GM23248 (cell line): ENCODE measurements around the gene HSPA12A. TPM values are rescaled to one million over a fixed set of nuclear protein-coding genes. Genes with fewer than 3 reads are reported as not detected.

Experiments used
- DNase-seq: peaks from one replicate; pipeline ENCODE4 v3.0.0-alpha.2; 2015
- H2AFZ ChIP-seq: fragments of 200-600 bp; sonication (generic); 2 replicates; pipeline ENCODE4 v1.6.1; 2016; ENCODE audit warnings: antibody characterized with exemption
- H3F3A ChIP-seq: fragments of 200-600 bp; sonication (generic); 2 replicates; pipeline ENCODE4 v1.6.1; 2016; ENCODE audit warnings: mild to moderate bottlenecking, antibody characterized with exemption, mixed run types; ENCODE audit not compliant: insufficient read depth
- H3K27ac ChIP-seq: fragments of 200-600 bp; sonication (generic); 2 replicates; pipeline ENCODE4 v1.5.1; 2016; ENCODE audit warnings: mild to moderate bottlenecking
- H3K27me3 ChIP-seq: fragments of 200-600 bp; sonication (generic); replicated peaks from 2 replicates; pipeline ENCODE4 v1.6.1; 2016; ENCODE audit warnings: mild to moderate bottlenecking; ENCODE audit not compliant: insufficient read depth
- H3K36me3 ChIP-seq: fragments of 200-600 bp; sonication (generic); 2 replicates; pipeline ENCODE4 v1.6.1; 2016; ENCODE audit warnings: low read depth, mild to moderate bottlenecking
- H3K4me1 ChIP-seq: fragments of 200-600 bp; sonication (generic); 2 replicates; pipeline ENCODE4 v1.6.1; 2016; ENCODE audit warnings: mild to moderate bottlenecking; ENCODE audit not compliant: insufficient read depth
- H3K4me2 ChIP-seq: fragments of 200-600 bp; sonication (generic); one replicate; pipeline ENCODE4 v1.6.1; 2016; ENCODE audit warnings: mild to moderate bottlenecking; ENCODE audit not compliant: unreplicated experiment
- H3K4me3 ChIP-seq: fragments of 200-600 bp; sonication (generic); 2 replicates; pipeline ENCODE4 v1.5.1; 2016; ENCODE audit warnings: mild to moderate bottlenecking
- H3K79me2 ChIP-seq: fragments of 200-600 bp; sonication (generic); 2 replicates; pipeline ENCODE4 v1.6.1; 2016; ENCODE audit warnings: mild to moderate bottlenecking; ENCODE audit not compliant: insufficient read depth
- H3K9ac ChIP-seq: fragments of 200-600 bp; sonication (generic); 2 replicates; pipeline ENCODE4 v1.6.1; 2016; ENCODE audit warnings: mild to moderate bottlenecking
- H3K9me2 ChIP-seq: fragments of 200-600 bp; sonication (generic); 2 replicates; pipeline ENCODE4 v1.6.1; 2016; ENCODE audit warnings: mixed run types, mild to moderate bottlenecking, moderate library complexity; ENCODE audit not compliant: insufficient read depth
- H3K9me3 ChIP-seq: fragments of 200-600 bp; sonication (generic); one replicate; pipeline ENCODE4 v1.6.1; 2017; ENCODE audit warnings: low read depth
- H4K20me1 ChIP-seq: fragments of 200-600 bp; sonication (generic); 2 replicates; pipeline ENCODE4 v1.6.0; 2016; ENCODE audit not compliant: insufficient read depth
- EZH2 ChIP-seq: fragments of 200-600 bp; sonication (generic); IDR thresholded peaks from 2 replicates; pipeline ENCODE4 v1.6.1; 2018; ENCODE audit warnings: antibody characterized with exemption, mild to moderate bottlenecking; ENCODE audit not compliant: insufficient read depth, poor library complexity, severe bottlenecking
- EZH2phosphoT487 ChIP-seq: fragments of 200-600 bp; sonication (generic); IDR thresholded peaks from 2 replicates; pipeline ENCODE4 v1.6.1; 2018; ENCODE audit warnings: antibody characterized with exemption, moderate library complexity, mild to moderate bottlenecking, low read depth; ENCODE audit not compliant: insufficient read depth
- WGBS, 2 experiments: methylation state at CpG; one replicate each; pipeline ENCODE4 v1.1.6; 2015 to 2017; ENCODE audit warnings: low lambda C conversion rate in 2 of 2, low coverage in 1 of 2; ENCODE audit errors: missing lambda C conversion rate in 2 of 2; 5-methylcytosine and 5-hydroxymethylcytosine counted together
- in situ Hi-C: fragments of 300-500 bp; cut with MboI; formaldehyde crosslinking; loops from 2 replicates; pipeline ENCODE4 v1.15.0; 2020
- polyA plus RNA-seq: library from polyadenylated mRNA; unstranded; fragments of >200 nt; fragmentation: Nextera tagmentation; extraction: Ambion mirVana; gene quantifications from 2 replicates; pipeline ENCODE4 v1.2.1, GENCODE V29; 2016
- total RNA-seq: library from RNA; depleted of rRNA; stranded (reverse); fragments of >200 nt; shearing (Covaris generic); gene quantifications from 2 replicates; pipeline ENCODE4 v1.2.3, GENCODE V29; 2014

HSPA12A gene
- total and polyA plus RNA-seq, 2 experiments from 2014 or later = 4.8 to 5.6 TPM

DNA sequence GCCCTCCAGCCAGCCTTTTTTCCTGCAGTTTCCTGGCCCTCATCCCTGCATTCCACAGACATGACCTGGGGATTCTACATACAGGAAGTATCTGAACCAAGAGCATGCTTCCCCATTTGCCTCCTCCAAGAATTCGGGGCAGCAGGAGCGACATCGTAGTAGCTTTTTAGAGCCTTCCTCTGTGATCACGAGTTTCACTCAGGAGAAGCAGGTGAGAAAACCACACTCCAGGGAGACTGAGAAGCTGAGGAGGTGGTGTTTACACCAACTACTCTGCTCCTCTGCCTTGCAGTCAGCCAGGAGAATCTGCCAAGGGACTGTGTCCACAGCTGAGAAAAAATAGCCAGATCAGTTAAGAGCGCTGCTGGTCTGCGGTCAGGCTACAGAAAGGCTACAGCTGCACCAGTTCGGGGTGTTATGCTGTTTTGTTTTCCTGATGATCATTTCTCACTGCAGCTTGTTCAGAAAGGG, 54.1 kb downstream of the HSPA12A start:
- H3K4me2 ChIP-seq = peak overlapping the region; percentile 70
- peak; percentile 80 for DNase-seq
- peaks cover 17% of the 10 kb centered on the region for H3K4me1 ChIP-seq
- TF ChIP-seq EZH2 (no peak), EZH2phosphoT487 (no peak)
- peak overlapping the region; percentile 41 for H3K27ac ChIP-seq
- H3K9me2 ChIP-seq = no peaks in the 10 kb centered on the region
- no peaks in the 10 kb centered on the region for H3K36me3 ChIP-seq
- H3K4me3 ChIP-seq = peak overlapping the region; percentile 54
- H4K20me1 ChIP-seq = no peaks in the 10 kb centered on the region
- in situ Hi-C loops = loop anchor here (5.0 kb wide), 1 partner anchor 94 kb away; no protein-coding TSS in a partner anchor
- H3K27me3 ChIP-seq = no peaks in the 10 kb centered on the region
- WGBS, 2 experiments = 20 to 32% methylated on average over 7 of the region's 7 CpGs
- peak overlapping the region; percentile 86 for H2AFZ ChIP-seq
- H3K9ac ChIP-seq = peak overlapping the region; percentile 13; the same call in 1 of the 2 replicates
- no peaks in the 10 kb centered on the region for H3K9me3 ChIP-seq
- peaks cover 19% of the 10 kb centered on the region for H3F3A ChIP-seq
- H3K79me2 ChIP-seq = no peaks in the 10 kb centered on the region

DNA sequence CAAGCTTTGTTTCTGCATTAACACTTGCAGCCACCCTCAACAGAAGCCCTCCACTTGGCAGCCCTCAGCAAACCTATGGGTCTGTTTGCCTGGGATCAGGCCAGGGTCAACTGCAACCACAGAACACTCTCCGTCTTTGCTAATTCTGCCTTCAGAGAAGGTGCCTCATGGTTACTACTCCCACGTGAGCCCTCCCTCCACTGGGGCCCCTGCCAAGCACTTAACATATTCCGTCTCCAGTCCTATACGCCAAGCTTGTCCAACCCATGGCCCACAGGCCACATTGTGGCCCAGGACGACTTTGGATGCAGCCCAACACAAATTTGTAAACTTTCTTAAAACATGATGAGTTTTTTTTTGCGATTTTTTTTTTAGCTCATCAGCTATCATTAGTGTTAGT, 54.7 kb downstream of the HSPA12A start:
- DNase-seq = no peak
- WGBS, 2 experiments = 94 to 97% methylated on average over 6 of the region's 6 CpGs
- in situ Hi-C loops = loop anchor here (5.0 kb wide), 1 partner anchor 95 kb away; no protein-coding TSS in a partner anchor

DNA sequence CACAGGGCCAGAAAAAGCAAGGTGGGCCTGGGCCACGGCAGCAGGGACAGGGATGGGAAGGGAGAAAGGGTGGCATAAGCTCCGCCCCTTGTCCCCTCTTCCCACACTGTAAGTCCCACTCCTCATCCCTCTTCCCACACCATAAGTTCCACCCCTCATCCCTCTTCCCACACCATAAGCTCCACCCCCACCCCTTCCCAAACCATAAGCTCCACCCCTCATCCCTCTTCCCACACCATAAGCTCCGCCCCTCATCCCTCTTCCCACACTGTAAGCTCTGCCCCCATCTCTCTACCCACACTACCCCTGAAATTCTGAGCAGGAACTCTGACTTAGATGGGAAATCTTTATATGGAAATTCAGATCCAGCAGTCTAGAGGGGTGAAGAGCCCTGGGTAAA, 55.7 kb downstream of the HSPA12A start:
- Histone ChIP-seq H3K9ac (no peak overlapping the region), H3K4me1 (peaks cover 17% of the 10 kb centered on the region), H2AFZ (no peak overlapping the region), H3K9me2 (no peaks in the 10 kb centered on the region), H3K4me2 (no peak overlapping the region), H3K4me3 (no peak overlapping the region), H4K20me1 (no peaks in the 10 kb centered on the region), H3K27ac (no peak overlapping the region), H3K9me3 (no peaks in the 10 kb centered on the region), H3K36me3 (no peaks in the 10 kb centered on the region), H3F3A (peaks cover 19% of the 10 kb centered on the region), H3K27me3 (no peaks in the 10 kb centered on the region), H3K79me2 (no peaks in the 10 kb centered on the region)
- DNase-seq = no peak
- in situ Hi-C loops = loop anchor here (5.0 kb wide), 1 partner anchor 96 kb away; no protein-coding TSS in a partner anchor
- WGBS, 2 experiments = 83 to 86% methylated on average over 3 of the region's 3 CpGs
- TF ChIP-seq EZH2 = no peak

More for the DNA sequence above, 54.7 kb downstream of the HSPA12A start:
- H3K27ac ChIP-seq = no peak overlapping the region
- H4K20me1 ChIP-seq = no peaks in the 10 kb centered on the region
- no peaks in the 10 kb centered on the region for H3K79me2 ChIP-seq
- H3K4me1 ChIP-seq = peaks cover 17% of the 10 kb centered on the region
- no peaks in the 10 kb centered on the region for H3K9me3 ChIP-seq
- H3F3A ChIP-seq = peaks cover 19% of the 10 kb centered on the region
- no peaks in the 10 kb centered on the region for H3K9me2 ChIP-seq
- H3K27me3 ChIP-seq = no peaks in the 10 kb centered on the region
- no peak overlapping the region for H3K4me2 ChIP-seq
- H2AFZ ChIP-seq = no peak overlapping the region
- TF ChIP-seq EZH2phosphoT487 = no peak
- no peak for TF ChIP-seq EZH2
- H3K9ac ChIP-seq = no peak overlapping the region
- H3K4me3 ChIP-seq = no peak overlapping the region
- H3K36me3 ChIP-seq = no peaks in the 10 kb centered on the region

DNA sequence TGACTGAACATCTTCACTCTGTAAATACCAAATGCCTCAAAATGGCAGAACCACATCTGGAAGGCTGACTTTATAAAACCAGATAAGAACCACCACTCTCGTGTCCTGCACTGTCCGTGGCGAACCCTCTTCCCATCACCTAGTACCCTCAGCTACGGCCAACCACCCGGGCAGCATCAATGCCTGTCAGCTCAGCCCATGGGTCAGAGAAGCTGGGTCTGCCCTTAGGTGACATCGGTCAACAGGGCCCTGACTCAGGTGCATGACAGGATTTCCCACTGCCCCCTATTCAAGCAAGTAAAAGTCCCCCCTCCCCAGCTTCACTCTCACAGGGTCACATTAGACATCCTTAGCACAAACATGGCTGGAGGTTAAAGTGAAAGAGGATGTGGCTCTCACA, 56.6 kb downstream of the HSPA12A start:
- Histone ChIP-seq H3K79me2 (no peaks in the 10 kb centered on the region), H4K20me1 (no peaks in the 10 kb centered on the region), H3K9ac (no peak overlapping the region), H3K4me1 (peaks cover 17% of the 10 kb centered on the region), H2AFZ (no peak overlapping the region), H3K9me2 (no peaks in the 10 kb centered on the region), H3K4me3 (no peak overlapping the region), H3K27me3 (no peaks in the 10 kb centered on the region), H3K4me2 (no peak overlapping the region), H3K36me3 (no peaks in the 10 kb centered on the region), H3K9me3 (no peaks in the 10 kb centered on the region), H3F3A (peaks cover 19% of the 10 kb centered on the region), H3K27ac (no peak overlapping the region)
- no peak for DNase-seq
- in situ Hi-C loops = loop anchor here (5.0 kb wide), 1 partner anchor 96 kb away; no protein-coding TSS in a partner anchor
- TF ChIP-seq EZH2 (no peak), EZH2phosphoT487 (no peak)
- WGBS, 2 experiments = 84 to 92% methylated on average over 6 of the region's 6 CpGs

DNA sequence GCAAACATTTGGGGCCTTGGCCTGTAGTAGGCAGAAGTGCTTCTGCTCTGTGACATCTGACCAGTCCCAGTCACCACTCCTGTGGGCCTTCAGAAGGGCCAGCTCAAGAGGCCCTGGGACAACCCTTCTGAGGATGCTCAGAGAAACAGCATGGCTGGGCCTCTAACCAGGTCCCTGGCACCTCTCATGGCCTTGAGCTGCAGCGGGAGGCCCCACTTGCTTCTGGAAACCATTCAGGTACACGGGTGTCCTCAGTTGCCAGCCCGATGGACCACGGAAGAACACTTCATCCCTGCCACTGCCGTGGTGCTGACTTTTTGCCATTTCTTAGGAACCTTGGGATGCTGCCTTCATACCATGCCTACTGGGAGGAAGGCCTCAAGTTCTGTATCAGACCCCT, 57.6 kb downstream of the HSPA12A start:
- Histone ChIP-seq H2AFZ (no peak overlapping the region), H3K79me2 (no peaks in the 10 kb centered on the region), H3K9me2 (no peaks in the 10 kb centered on the region), H3K4me2 (no peak overlapping the region), H4K20me1 (no peaks in the 10 kb centered on the region), H3K27ac (no peak overlapping the region), H3K36me3 (no peaks in the 10 kb centered on the region), H3K4me1 (peaks cover 17% of the 10 kb centered on the region), H3K27me3 (no peaks in the 10 kb centered on the region), H3K4me3 (no peak overlapping the region), H3F3A (peaks cover 19% of the 10 kb centered on the region), H3K9ac (no peak overlapping the region), H3K9me3 (no peaks in the 10 kb centered on the region)
- no peak for DNase-seq
- TF ChIP-seq EZH2 (no peak), EZH2phosphoT487 (no peak)
- in situ Hi-C loops = loop anchor here (5.0 kb wide), 1 partner anchor 98 kb away; no protein-coding TSS in a partner anchor
- 71 to 87% methylated on average over 5 of the region's 5 CpGs for WGBS, 2 experiments
